T-cell (primary cell): ENCODE measurements around the gene LUZP1. TPM values are rescaled to one million over a fixed set of nuclear protein-coding genes. Genes with fewer than 3 reads are reported as not detected.

Experiments
- ATAC-seq, 4 experiments: fragments of 200-7000 bp in 3 of 4; fragments of 150-1000 bp in 1 of 4; cut with Tn5 transposase; replicated peaks in 1 of 4; 1 replicate in 3 of 4; 2 replicates in 1 of 4; pipeline ENCODE4 v1.10.0; 2021; ENCODE audit warnings: moderate library complexity in 3 of 4, mild to moderate bottlenecking in 2 of 4, moderate number of reproducible peaks in 1 of 4
- CTCF ChIA-PET, 2 donors: fragments of 300-600 bp; sonication (Branson Sonifier 250); formaldehyde crosslinking; loops; one replicate each; lab custom pipeline; 2022; ENCODE audit warnings: antibody characterized with exemption in 2 of 2; lab: Charles Lee
- POLR2A ChIA-PET, 2 donors: fragments of 300-600 bp; sonication (Branson Sonifier 250); formaldehyde crosslinking; loops; one replicate each; lab custom pipeline; 2022; ENCODE audit warnings: antibody characterized with exemption in 2 of 2; lab: Charles Lee
- DNase-seq, 35 experiments: peaks; one replicate each; pipeline versions ENCODE4 v3.0.0 to v3.0.0-alpha.2; 2013 to 2023
- H3K27ac ChIP-seq: one replicate; pipeline ENCODE4 v1.5.1; 2013; ENCODE audit warnings: low read length
- H3K27me3 ChIP-seq, 2 experiments: replicated peaks in 1 of 2; 1 replicate in 1 of 2; 2 replicates in 1 of 2; pipeline versions ENCODE4 v1.6.1 to v1.7.0; 2013; ENCODE audit warnings: low read length in 1 of 2, mixed read lengths in 1 of 2; ENCODE audit not compliant: control insufficient read depth in 2 of 2, insufficient read depth in 2 of 2; ENCODE audit errors: extremely low read depth in 1 of 2
- H3K36me3 ChIP-seq, 2 donors: 1 replicate in 1 of 2; 2 replicates in 1 of 2; pipeline versions ENCODE4 v1.6.1 to v1.7.0; 2013; ENCODE audit warnings: low read length in 1 of 2; ENCODE audit not compliant: control insufficient read depth in 2 of 2, insufficient read depth in 1 of 2; ENCODE audit errors: extremely low read depth in 1 of 2
- H3K4me1 ChIP-seq, 2 experiments: 1 replicate in 1 of 2; 2 replicates in 1 of 2; pipeline versions ENCODE4 v1.6.1 to v1.7.0; 2013; ENCODE audit warnings: low read length in 2 of 2, mixed read lengths in 1 of 2; ENCODE audit not compliant: insufficient read depth in 2 of 2, control insufficient read depth in 1 of 2; ENCODE audit errors: extremely low read depth in 1 of 2
- H3K4me3 ChIP-seq, 2 donors: 1 replicate in 1 of 2; 2 replicates in 1 of 2; pipeline versions ENCODE4 v1.5.1 to v1.7.0; 2013; ENCODE audit warnings: mild to moderate bottlenecking in 2 of 2, low read length in 1 of 2, moderate library complexity in 1 of 2; ENCODE audit not compliant: control insufficient read depth in 1 of 2; ENCODE audit errors: extremely low read depth in 1 of 2
- H3K9me3 ChIP-seq: 2 replicates; pipeline ENCODE4 v1.7.0; 2013
- H3K27ac Mint-ChIP-seq, 2 donors: one replicate each; pipeline ENCODE4 v1.8.0; 2020 to 2021; ENCODE audit warnings: mild to moderate bottlenecking in 2 of 2, mixed read lengths in 2 of 2
- H3K27me3 Mint-ChIP-seq, 2 donors: one replicate each; pipeline ENCODE4 v1.8.0; 2021 to 2022; ENCODE audit warnings: mixed read lengths in 2 of 2
- H3K36me3 Mint-ChIP-seq: one replicate; pipeline ENCODE4 v1.8.0; 2021; ENCODE audit warnings: mixed read lengths
- H3K4me1 Mint-ChIP-seq, 3 donors: one replicate each; pipeline ENCODE4 v1.8.0; 2020 to 2022; ENCODE audit warnings: mixed read lengths in 3 of 3, mild to moderate bottlenecking in 1 of 3
- H3K4me3 Mint-ChIP-seq, 3 donors: one replicate each; pipeline ENCODE4 v1.8.0; 2020 to 2022; ENCODE audit warnings: mild to moderate bottlenecking in 3 of 3, mixed read lengths in 3 of 3, moderate library complexity in 3 of 3
- H3K9me3 Mint-ChIP-seq, 3 donors: one replicate each; pipeline ENCODE4 v1.8.0; 2020 to 2022; ENCODE audit warnings: mixed read lengths in 3 of 3
- WGBS: methylation state at CpG from one replicate; pipeline ENCODE4 v1.1.5; 2013; ENCODE audit warnings: missing lambda C conversion rate; ENCODE audit not compliant: insufficient coverage; 5-methylcytosine and 5-hydroxymethylcytosine counted together
- total RNA-seq, 35 experiments: library from RNA in 6 of 35; stranded (reverse) in 6 of 35; fragments of 120-200 nt in 1 of 35; gene quantifications; one replicate each; pipeline versions ENCODE4 v1.2.1 to v1.2.4 and lab custom pipeline; 2013 to 2026

The LUZP1 gene
- total RNA-seq, 5 donors from 2014 or later (not counting 1 experiment from before 2014, with no cell fraction given), result 18.8 to 24.8 (median 19.7) TPM

- Mint-ChIP-seq H3K4me3 (no peak overlapping the region), H3K4me1 (no peaks in the 10 kb centered on the region), H3K27ac (no peak overlapping the region), H3K9me3 (no peaks in the 10 kb centered on the region), H3K27me3 (no peaks in the 10 kb centered on the region), H3K36me3 (peaks cover 58% of the 10 kb centered on the region)
- ChIA-PET CTCF (no interaction called here), POLR2A (interaction anchor here in 1 of 2 donors (0.5 kb wide), 1 partner anchor 388 kb away, joined by 4 read pairs; no protein-coding TSS in a partner anchor)
- no peak for ATAC-seq
- Histone ChIP-seq H3K27ac (no peak overlapping the region), H3K36me3 (peaks cover 4 to 67% of the 10 kb centered on the region in 2 donors), H3K4me3 (no peak overlapping the region), H3K9me3 (no peaks in the 10 kb centered on the region), H3K27me3 (no peaks in the 10 kb centered on the region), H3K4me1 (no peaks in the 10 kb centered on the region)
- DNase-seq, result no peak
- WGBS, result 89% methylated on average over 4 of the region's 5 CpGs
Measured at GRCh38 chr1:23057301-23057700, 111.4 kb downstream of the LUZP1 start.

DNA sequence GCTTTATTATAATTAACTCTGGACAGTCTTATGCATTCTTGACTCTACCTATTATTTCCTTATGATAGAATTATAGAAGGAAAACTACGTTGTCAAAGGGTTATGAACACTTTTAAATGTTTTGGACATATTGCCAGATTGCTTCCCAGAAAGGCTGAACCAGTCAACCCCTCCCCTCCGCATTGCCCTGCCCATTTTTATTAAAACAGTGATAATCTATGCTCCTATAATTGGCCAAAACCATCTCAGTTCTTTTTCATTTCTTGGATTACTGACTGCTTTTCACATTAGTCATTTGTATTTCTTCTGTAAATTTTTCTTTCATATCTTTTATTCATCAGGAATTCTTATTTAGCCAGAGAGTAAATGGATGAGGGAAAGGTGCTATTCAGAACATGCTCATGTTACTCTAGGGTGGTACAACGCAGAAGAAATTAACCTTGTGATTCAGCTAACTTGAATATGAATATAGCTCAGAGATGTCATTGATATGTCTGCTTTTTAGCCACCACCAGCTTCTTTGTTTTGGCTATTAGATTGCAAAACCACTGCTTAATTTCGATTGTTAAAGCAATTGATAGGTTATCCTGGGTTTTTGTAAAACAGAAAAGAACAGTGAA lies 117.3 kb downstream of the LUZP1 start:
- Histone ChIP-seq H3K4me3 (no peak overlapping the region), H3K9me3 (no peaks in the 10 kb centered on the region), H3K36me3 (peaks cover 0 to 22% of the 10 kb centered on the region in 2 donors), H3K27me3 (no peaks in the 10 kb centered on the region), H3K4me1 (no peaks in the 10 kb centered on the region), H3K27ac (no peak overlapping the region)
- DNase-seq (no peak), ATAC-seq (no peak)
- ChIA-PET POLR2A (no interaction called here), CTCF (interaction anchor here in 1 of 2 donors (0.7 kb wide), 1 partner anchor 9 kb away, joined by 3 read pairs; no protein-coding TSS in a partner anchor)
- Mint-ChIP-seq H3K9me3 (no peaks in the 10 kb centered on the region), H3K4me1 (peaks cover 2 to 9% (median 3%) of the 10 kb centered on the region in 3 donors), H3K27me3 (no peaks in the 10 kb centered on the region), H3K4me3 (no peak overlapping the region), H3K27ac (no peak overlapping the region), H3K36me3 (peaks cover 37% of the 10 kb centered on the region)
- 67% methylated on average over 1 of the region's 4 CpGs for WGBS

GRCh38 chr1:23050201-23050600 lies 118.5 kb downstream of the LUZP1 start:
- ChIA-PET CTCF (no interaction called here), POLR2A (no interaction called here)
- Histone ChIP-seq H3K27ac (no peak overlapping the region), H3K27me3 (no peaks in the 10 kb centered on the region), H3K4me1 (no peaks in the 10 kb centered on the region), H3K4me3 (no peak overlapping the region), H3K9me3 (no peaks in the 10 kb centered on the region), H3K36me3 (peaks cover 0 to 20% of the 10 kb centered on the region in 2 donors)
- H3K9me3 Mint-ChIP-seq, result no peaks in the 10 kb centered on the region
- 95% methylated on average over 4 of the region's 7 CpGs for whole genome bisulfite sequencing
- DNase-seq (no peak), ATAC-seq (no peak)
- H3K4me3 Mint-ChIP-seq, result no peak overlapping the region
- H3K36me3 Mint-ChIP-seq, result peaks cover 35% of the 10 kb centered on the region
- no peak overlapping the region for H3K27ac Mint-ChIP-seq
- no peaks in the 10 kb centered on the region for H3K27me3 Mint-ChIP-seq
- H3K4me1 Mint-ChIP-seq, result peaks cover 12 to 21% (median 14%) of the 10 kb centered on the region in 3 donors

DNA sequence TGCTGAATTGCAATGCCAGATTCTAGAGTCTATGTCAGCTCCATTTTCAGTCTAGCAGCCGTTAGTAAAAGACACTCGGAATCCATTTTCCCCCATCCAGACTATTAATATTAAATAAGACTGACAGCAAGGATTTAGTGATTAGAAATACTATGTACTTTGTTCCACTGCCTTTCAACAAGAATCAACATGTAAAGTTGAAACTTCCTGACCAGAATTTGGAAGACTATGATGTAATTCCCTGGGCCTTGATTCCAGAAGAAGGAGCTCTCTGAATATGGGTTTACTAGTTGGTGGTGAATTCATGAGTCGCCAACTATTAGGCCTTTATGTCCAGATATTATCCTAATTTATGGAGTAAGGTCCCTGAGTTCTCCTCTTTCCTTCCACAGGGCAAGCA lies 124.6 kb downstream of the LUZP1 start:
- Histone ChIP-seq H3K27me3 (no peaks in the 10 kb centered on the region), H3K4me1 (no peaks in the 10 kb centered on the region), H3K36me3 (no peaks in the 10 kb centered on the region), H3K27ac (no peak overlapping the region), H3K9me3 (no peaks in the 10 kb centered on the region), H3K4me3 (no peak overlapping the region)
- CTCF ChIA-PET, result interaction anchor here in 1 of 2 donors (1.5 kb wide), 1 partner anchor 141 kb away, joined by 5 read pairs; no protein-coding TSS in a partner anchor
- ATAC-seq, result no peak
- no peak overlapping the region for H3K4me3 Mint-ChIP-seq
- H3K4me1 Mint-ChIP-seq, result peaks cover 33 to 44% (median 39%) of the 10 kb centered on the region in 3 donors
- no peaks in the 10 kb centered on the region for H3K27me3 Mint-ChIP-seq
- H3K27ac Mint-ChIP-seq, result no peak overlapping the region
- DNase-seq, result no peak
- POLR2A ChIA-PET, result no interaction called here
- no CpG with 5 or more reads among the region's 3 CpGs for WGBS
- H3K9me3 Mint-ChIP-seq, result no peaks in the 10 kb centered on the region
- peaks cover 13% of the 10 kb centered on the region for H3K36me3 Mint-ChIP-seq

GRCh38 chr1:23040509-23040908 lies 128.1 kb downstream of the LUZP1 start:
- peaks cover 0 to 2% of the 10 kb centered on the region in 2 experiments for H3K4me1 ChIP-seq
- no peaks in the 10 kb centered on the region for H3K9me3 Mint-ChIP-seq
- peak overlapping the region in 1 of 2 donors; percentile 58 for H3K27ac Mint-ChIP-seq
- no peak overlapping the region for H3K27ac ChIP-seq
- ChIA-PET POLR2A (interaction anchor here (0.6 to 0.7 kb wide), 3 partner anchors 9 to 915 kb away, joined by 3 to 4 read pairs (median 3); no protein-coding TSS in a partner anchor), CTCF (no interaction called here)
- H3K36me3 ChIP-seq, result no peaks in the 10 kb centered on the region
- WGBS, result 93% methylated on average over 3 of the region's 5 CpGs
- DNase-seq (no peak), ATAC-seq (no peak)
- no peak overlapping the region for H3K4me3 Mint-ChIP-seq
- H3K9me3 ChIP-seq, result no peaks in the 10 kb centered on the region
- peaks cover 33 to 51% (median 34%) of the 10 kb centered on the region in 3 donors for H3K4me1 Mint-ChIP-seq
- no peaks in the 10 kb centered on the region for H3K27me3 ChIP-seq
- peaks cover 19% of the 10 kb centered on the region for H3K36me3 Mint-ChIP-seq
- H3K27me3 Mint-ChIP-seq, result no peaks in the 10 kb centered on the region
- no peak overlapping the region for H3K4me3 ChIP-seq

DNA sequence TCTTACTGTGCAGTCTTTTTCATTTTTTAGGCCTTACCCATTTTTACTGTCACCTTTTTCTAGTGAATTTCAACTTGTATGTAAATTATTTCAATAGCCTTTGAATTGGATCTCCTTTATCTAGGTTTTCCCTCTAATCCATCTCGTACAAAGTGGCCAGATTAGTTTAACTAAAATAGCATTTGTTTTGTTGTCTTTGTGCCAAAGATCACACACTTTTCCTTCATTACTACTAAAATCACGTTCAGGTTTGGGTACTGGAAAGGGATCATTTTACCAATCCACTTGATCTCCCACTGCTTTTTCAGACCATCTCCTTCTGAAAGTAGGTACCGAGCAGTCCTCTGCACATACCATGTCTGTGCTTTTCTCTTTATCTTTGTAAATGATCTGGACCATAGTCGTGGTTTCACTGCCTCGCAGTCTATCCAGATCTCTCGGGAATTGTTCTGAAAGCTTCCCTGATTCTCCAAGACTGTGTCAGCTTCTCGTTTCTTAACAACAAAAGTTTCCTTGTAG lies 129.3 kb downstream of the LUZP1 start:
- no peak overlapping the region for H3K4me3 ChIP-seq
- no peak for ATAC-seq
- H3K27me3 ChIP-seq, result no peaks in the 10 kb centered on the region
- CTCF ChIA-PET, result no interaction called here
- H3K9me3 ChIP-seq, result no peaks in the 10 kb centered on the region
- no peak for DNase-seq
- H3K36me3 Mint-ChIP-seq, result peaks cover 12% of the 10 kb centered on the region
- H3K4me1 Mint-ChIP-seq, result peaks cover 30 to 50% (median 44%) of the 10 kb centered on the region in 3 donors
- no peak overlapping the region for H3K27ac ChIP-seq
- no peaks in the 10 kb centered on the region for H3K9me3 Mint-ChIP-seq
- H3K27me3 Mint-ChIP-seq, result no peaks in the 10 kb centered on the region
- H3K4me1 ChIP-seq, result peaks cover 0 to 2% of the 10 kb centered on the region in 2 experiments
- WGBS, result 94% methylated on average over 4 of the region's 7 CpGs
- H3K27ac Mint-ChIP-seq, result no peak overlapping the region
- no peaks in the 10 kb centered on the region for H3K36me3 ChIP-seq
- no peak overlapping the region for H3K4me3 Mint-ChIP-seq
- POLR2A ChIA-PET, result no interaction called here
